Liver (tissue), 9 donors: ENCODE results near the gene TSKU. TPM values are rescaled to one million over a fixed set of nuclear protein-coding genes. Genes with fewer than 3 reads are reported as not detected.

Experiments used
- DNase-seq: peaks from one replicate; pipeline ENCODE4 v3.0.0-alpha.2; 2017; ENCODE audit warnings: low spot score
- H3K27ac ChIP-seq, 2 donors: one replicate each; pipeline ENCODE4 v1.7.0; 2013; ENCODE audit warnings: inconsistent platforms in 2 of 2, low read length in 2 of 2, control low read depth in 1 of 2, low read depth in 1 of 2, mild to moderate bottlenecking in 1 of 2
- H3K27me3 ChIP-seq, 4 donors: one replicate each; pipeline versions ENCODE4 v1.6.1 to v1.7.0; 2013; ENCODE audit warnings: low read length in 3 of 4, inconsistent platforms in 1 of 4, mild to moderate bottlenecking in 1 of 4, moderate library complexity in 1 of 4; ENCODE audit not compliant: control insufficient read depth in 4 of 4, insufficient read depth in 4 of 4
- H3K36me3 ChIP-seq, 4 donors: one replicate each; pipeline versions ENCODE4 v1.6.1 to v1.7.0; 2013; ENCODE audit warnings: low read length in 3 of 4, mild to moderate bottlenecking in 3 of 4, low read depth in 1 of 4, moderate library complexity in 1 of 4; ENCODE audit not compliant: control insufficient read depth in 4 of 4, insufficient read depth in 3 of 4
- H3K4me1 ChIP-seq, 4 donors: one replicate each; pipeline versions ENCODE4 v1.6.1 to v1.7.0; 2013; ENCODE audit warnings: low read length in 3 of 4, mild to moderate bottlenecking in 3 of 4, moderate library complexity in 1 of 4; ENCODE audit not compliant: control insufficient read depth in 4 of 4, insufficient read depth in 4 of 4
- H3K4me3 ChIP-seq, 3 donors: one replicate each; pipeline versions ENCODE4 v1.6.1 to v1.7.0; 2013; ENCODE audit warnings: low read length in 3 of 3, control low read depth in 1 of 3, low read depth in 1 of 3, mild to moderate bottlenecking in 1 of 3
- H3K9ac ChIP-seq, 2 donors: one replicate each; pipeline ENCODE4 v1.7.0; 2013; ENCODE audit warnings: low read length in 2 of 2, mild to moderate bottlenecking in 2 of 2, moderate library complexity in 2 of 2, control low read depth in 1 of 2, low read depth in 1 of 2
- H3K9me3 ChIP-seq, 4 donors: one replicate each; pipeline versions ENCODE4 v1.6.1 to v1.7.0; 2013; ENCODE audit warnings: low read length in 3 of 4; ENCODE audit not compliant: control insufficient read depth in 4 of 4
- ATF3 ChIP-seq: IDR thresholded peaks from 2 replicates; pipeline ENCODE4 v1.6.1; 2016; ENCODE audit warnings: antibody characterized with exemption
- CTCF ChIP-seq: fragments of 150-350 bp; IDR thresholded peaks from 2 replicates; pipeline ENCODE4 v1.5.1; 2017; ENCODE audit warnings: improper control_type of control experiment, low read depth, low read length; ENCODE audit not compliant: missing input control
- EGR1 ChIP-seq, 2 donors: IDR thresholded peaks; 2 replicates each; pipeline ENCODE4 v1.6.1; 2016 to 2018; ENCODE audit warnings: antibody characterized with exemption in 2 of 2, low read depth in 2 of 2
- FOXA2 ChIP-seq: IDR thresholded peaks from 2 replicates; pipeline ENCODE4 v1.6.1; 2016; ENCODE audit warnings: antibody characterized with exemption
- HNF4G ChIP-seq: IDR thresholded peaks from 2 replicates; pipeline ENCODE4 v1.6.1; 2016; ENCODE audit warnings: antibody characterized with exemption
- MAX ChIP-seq: IDR thresholded peaks from 2 replicates; pipeline ENCODE4 v1.6.1; 2016; ENCODE audit warnings: antibody characterized with exemption
- NR2F2 ChIP-seq: IDR thresholded peaks from 2 replicates; pipeline ENCODE4 v1.6.1; 2016; ENCODE audit warnings: antibody characterized with exemption
- REST ChIP-seq: IDR thresholded peaks from 2 replicates; pipeline ENCODE4 v1.6.1; 2016; ENCODE audit warnings: antibody characterized with exemption, mild to moderate bottlenecking
- SP1 ChIP-seq: IDR thresholded peaks from 2 replicates; pipeline ENCODE4 v1.6.1; 2018; ENCODE audit warnings: antibody characterized with exemption, mild to moderate bottlenecking
- ZBTB33 ChIP-seq: IDR thresholded peaks from 2 replicates; pipeline ENCODE4 v1.6.1; 2016; ENCODE audit warnings: antibody characterized with exemption
- WGBS: extraction: QIAGEN DNeasy Blood & Tissue Kit; methylation state at CpG from one replicate; pipeline ENCODE4 v1.1.7; 2013; 5-methylcytosine and 5-hydroxymethylcytosine counted together
- polyA plus RNA-seq, 2 donors: library from polyadenylated mRNA; stranded (reverse) in 1 of 2; unstranded in 1 of 2; fragments of 200-250 nt in 1 of 2; fragments of >200 nt in 1 of 2; fragmentation: Nextera tagmentation in 1 of 2; extraction: Ambion mirVana in 1 of 2; gene quantifications; one replicate each; pipeline versions ENCODE4 v1.2.1 to v1.2.3, GENCODE V29; 2013 to 2015
- total RNA-seq, 2 donors: library from RNA; depleted of rRNA; stranded (reverse); fragments of >200 nt; gene quantifications; one replicate each; pipeline ENCODE4 v1.2.3, GENCODE V29; 2014
- donor health status: healthy.
- donor health status: healthy.
- donor health status: healthy.
- donor health status: healthy.
- donor health status: healthy.

Gene TSKU
- total and polyA plus RNA-seq, 4 donors = 3.3 to 492 (median 46.0) TPM

GRCh38 chr11:76750746-76751145, 32.4 kb upstream of the TSKU start:
- Histone ChIP-seq H3K4me1 (no peaks in the 10 kb centered on the region), H3K36me3 (no peaks in the 10 kb centered on the region), H3K9ac (no peak overlapping the region), H3K9me3 (no peaks in the 10 kb centered on the region), H3K4me3 (no peak overlapping the region), H3K27me3 (no peaks in the 10 kb centered on the region), H3K27ac (no peak overlapping the region)
- no peak for DNase-seq
- WGBS = 94% methylated on average over 6 of the region's 6 CpGs
- TF ChIP-seq SP1 (no peak), ATF3 (no peak), CTCF (no peak), EGR1 (IDR thresholded peaks at IDR 0.05; ENCODE audit: low read depth in 2 of 2) (no peak), MAX (no peak)

GRCh38 chr11:76752321-76753143, 30.6 kb upstream of the TSKU start:
- no peak overlapping the region for H3K27ac ChIP-seq
- DNase-seq = no peak

GRCh38 chr11:76753449-76753848, 29.7 kb upstream of the TSKU start:
- Histone ChIP-seq H3K4me1 (no peaks in the 10 kb centered on the region), H3K9me3 (no peaks in the 10 kb centered on the region), H3K36me3 (no peaks in the 10 kb centered on the region), H3K9ac (no peak overlapping the region), H3K4me3 (no peak overlapping the region), H3K27me3 (no peaks in the 10 kb centered on the region), H3K27ac (no peak overlapping the region)
- 96% methylated on average over 3 of the region's 3 CpGs for WGBS
- no peak for DNase-seq
- TF ChIP-seq REST (no peak), CTCF (no peak), SP1 (no peak), ZBTB33 (no peak), HNF4G (no peak)

More at GRCh38 chr11:76752321-76753143, 30.6 kb upstream of the TSKU start:
- TF ChIP-seq FOXA2 = no peak
- no peak for TF ChIP-seq ZBTB33
- no peak for TF ChIP-seq EGR1 (IDR thresholded peaks at IDR 0.05; ENCODE audit: low read depth in 2 of 2)
- TF ChIP-seq NR2F2 = peak; percentile 33
- Histone ChIP-seq H3K9me3 (no peaks in the 10 kb centered on the region), H3K4me1 (no peaks in the 10 kb centered on the region), H3K27me3 (no peaks in the 10 kb centered on the region), H3K36me3 (no peaks in the 10 kb centered on the region), H3K4me3 (no peak overlapping the region), H3K9ac (no peak overlapping the region)
- WGBS = 76% methylated on average over 25 of the region's 25 CpGs
